OCI-LY1 (cell line): Measurements from ENCODE around the gene SMAD3.
"Not testable (repeated sequence)": the region's sequence is repeated elsewhere in the genome, so short reads cannot be mapped to it uniquely, and the experiment has no call there.

ENCODE experiments used
- H2AFZ ChIP-seq: fragments of 200-600 bp; sonication (generic), shearing (Covaris generic); 2 replicates; pipeline ENCODE4 v1.6.0; 2014; ENCODE audit warnings: antibody characterized with exemption, mild to moderate bottlenecking, low read length
- H3F3A ChIP-seq: fragments of 200-600 bp; sonication (generic), shearing (Covaris generic); 2 replicates; pipeline ENCODE4 v1.6.0; 2014; ENCODE audit warnings: mild to moderate bottlenecking, antibody characterized with exemption, low read length, moderate library complexity; ENCODE audit not compliant: insufficient read depth
- H3K27ac ChIP-seq: fragments of 200-600 bp; sonication (generic); 2 replicates; pipeline ENCODE4 v1.5.1; 2014; ENCODE audit warnings: low read length, mixed run types, mild to moderate bottlenecking, low read depth; ENCODE audit not compliant: poor library complexity, severe bottlenecking
- H3K27me3 ChIP-seq: fragments of 200-600 bp; sonication (generic); 2 replicates; pipeline ENCODE4 v1.6.0; 2014; ENCODE audit warnings: antibody characterized with exemption, mild to moderate bottlenecking, low read length, moderate library complexity; ENCODE audit not compliant: insufficient read depth
- H3K36me3 ChIP-seq: fragments of 200-600 bp; sonication (generic); 2 replicates; pipeline ENCODE4 v1.6.1; 2014; ENCODE audit warnings: mild to moderate bottlenecking, antibody characterized with exemption, low read length, moderate library complexity, mixed read lengths; ENCODE audit not compliant: insufficient read depth
- H3K4me1 ChIP-seq: fragments of 200-600 bp; sonication (generic); 2 replicates; pipeline ENCODE4 v1.5.1; 2014; ENCODE audit warnings: mild to moderate bottlenecking, low read length, moderate library complexity; ENCODE audit not compliant: insufficient read depth, severe bottlenecking
- H3K4me2 ChIP-seq: fragments of 200-600 bp; sonication (generic), shearing (Covaris generic); 2 replicates; pipeline ENCODE4 v1.6.1; 2014; ENCODE audit warnings: low read length
- H3K4me3 ChIP-seq: fragments of 200-600 bp; sonication (generic); 2 replicates; pipeline ENCODE4 v1.5.1; 2014; ENCODE audit warnings: low read length, low read depth, mild to moderate bottlenecking, mixed read lengths; ENCODE audit not compliant: poor library complexity, severe bottlenecking
- H3K79me2 ChIP-seq: fragments of 200-600 bp; shearing (Covaris generic); 2 replicates; pipeline ENCODE4 v1.6.1; 2016; ENCODE audit warnings: mixed run types, low read length, mixed read lengths; ENCODE audit not compliant: insufficient read depth
- H3K9ac ChIP-seq: fragments of 200-600 bp; sonication (generic), shearing (Covaris generic); 2 replicates; pipeline ENCODE4 v1.6.1; 2014; ENCODE audit warnings: mild to moderate bottlenecking, low read length, mixed read lengths
- H3K9me2 ChIP-seq: fragments of 200-600 bp; sonication (generic), shearing (Covaris generic); 2 replicates; pipeline ENCODE4 v1.6.1; 2014; ENCODE audit warnings: low read depth, mild to moderate bottlenecking, low read length, mixed read lengths
- H3K9me3 ChIP-seq: fragments of 200-600 bp; shearing (Covaris generic); 2 replicates; pipeline ENCODE4 v1.6.1; 2014; ENCODE audit warnings: low read length, mixed read lengths
- H4K20me1 ChIP-seq: fragments of 200-600 bp; sonication (generic), shearing (Covaris generic); 2 replicates; pipeline ENCODE4 v1.6.0; 2016; ENCODE audit warnings: mild to moderate bottlenecking, low read length; ENCODE audit not compliant: insufficient read depth
- EZH2 ChIP-seq: fragments of 200-600 bp; sonication (generic), shearing (Covaris generic); IDR thresholded peaks from 2 replicates; pipeline ENCODE4 v1.8.0; 2017; ENCODE audit warnings: borderline replicate concordance, mixed run types, mild to moderate bottlenecking, antibody characterized with exemption, low read length, moderate library complexity, mixed read lengths
- TF ChIP-seq, protein P1 (sequence below): fragments of 200-600 bp; sonication (generic), shearing (Covaris generic); IDR thresholded peaks from 2 replicates; pipeline ENCODE4 v1.5.1; 2017; ENCODE audit warnings: mild to moderate bottlenecking, antibody characterized with exemption, low read length, moderate library complexity, mixed read lengths

Gene SMAD3

GRCh38 chr15:67149773-67150022 lies 84.3 kb downstream of the SMAD3 start:
- 0 out of 2 replicates have a peak, but pooled peaks cover 8% of the 10 kb centered on the region for H3F3A ChIP-seq
- no peaks in the 10 kb centered on the region for H3K27me3 ChIP-seq
- peak overlapping the region; percentile 65 for H3K4me2 ChIP-seq
- H4K20me1 ChIP-seq: no peaks in the 10 kb centered on the region
- peaks cover 16% of the 10 kb centered on the region; the same call in 1 of the 2 replicates for H3K79me2 ChIP-seq
- no peaks in the 10 kb centered on the region for H3K9me2 ChIP-seq
- TF ChIP-seq, protein P1, sequence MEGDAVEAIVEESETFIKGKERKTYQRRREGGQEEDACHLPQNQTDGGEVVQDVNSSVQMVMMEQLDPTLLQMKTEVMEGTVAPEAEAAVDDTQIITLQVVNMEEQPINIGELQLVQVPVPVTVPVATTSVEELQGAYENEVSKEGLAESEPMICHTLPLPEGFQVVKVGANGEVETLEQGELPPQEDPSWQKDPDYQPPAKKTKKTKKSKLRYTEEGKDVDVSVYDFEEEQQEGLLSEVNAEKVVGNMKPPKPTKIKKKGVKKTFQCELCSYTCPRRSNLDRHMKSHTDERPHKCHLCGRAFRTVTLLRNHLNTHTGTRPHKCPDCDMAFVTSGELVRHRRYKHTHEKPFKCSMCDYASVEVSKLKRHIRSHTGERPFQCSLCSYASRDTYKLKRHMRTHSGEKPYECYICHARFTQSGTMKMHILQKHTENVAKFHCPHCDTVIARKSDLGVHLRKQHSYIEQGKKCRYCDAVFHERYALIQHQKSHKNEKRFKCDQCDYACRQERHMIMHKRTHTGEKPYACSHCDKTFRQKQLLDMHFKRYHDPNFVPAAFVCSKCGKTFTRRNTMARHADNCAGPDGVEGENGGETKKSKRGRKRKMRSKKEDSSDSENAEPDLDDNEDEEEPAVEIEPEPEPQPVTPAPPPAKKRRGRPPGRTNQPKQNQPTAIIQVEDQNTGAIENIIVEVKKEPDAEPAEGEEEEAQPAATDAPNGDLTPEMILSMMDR: no peak
- no peak for TF ChIP-seq EZH2
- no peak overlapping the region for H2AFZ ChIP-seq
- peak overlapping the region; percentile 47 for H3K4me3 ChIP-seq
- no peaks in the 10 kb centered on the region for H3K9me3 ChIP-seq
- H3K36me3 ChIP-seq: peaks cover 2% of the 10 kb centered on the region; the same call in 1 of the 2 replicates
- H3K27ac ChIP-seq: peak overlapping the region; percentile 99
- H3K4me1 ChIP-seq: peaks cover 100% of the 10 kb centered on the region
- H3K9ac ChIP-seq: peak overlapping the region; percentile 71

DNA sequence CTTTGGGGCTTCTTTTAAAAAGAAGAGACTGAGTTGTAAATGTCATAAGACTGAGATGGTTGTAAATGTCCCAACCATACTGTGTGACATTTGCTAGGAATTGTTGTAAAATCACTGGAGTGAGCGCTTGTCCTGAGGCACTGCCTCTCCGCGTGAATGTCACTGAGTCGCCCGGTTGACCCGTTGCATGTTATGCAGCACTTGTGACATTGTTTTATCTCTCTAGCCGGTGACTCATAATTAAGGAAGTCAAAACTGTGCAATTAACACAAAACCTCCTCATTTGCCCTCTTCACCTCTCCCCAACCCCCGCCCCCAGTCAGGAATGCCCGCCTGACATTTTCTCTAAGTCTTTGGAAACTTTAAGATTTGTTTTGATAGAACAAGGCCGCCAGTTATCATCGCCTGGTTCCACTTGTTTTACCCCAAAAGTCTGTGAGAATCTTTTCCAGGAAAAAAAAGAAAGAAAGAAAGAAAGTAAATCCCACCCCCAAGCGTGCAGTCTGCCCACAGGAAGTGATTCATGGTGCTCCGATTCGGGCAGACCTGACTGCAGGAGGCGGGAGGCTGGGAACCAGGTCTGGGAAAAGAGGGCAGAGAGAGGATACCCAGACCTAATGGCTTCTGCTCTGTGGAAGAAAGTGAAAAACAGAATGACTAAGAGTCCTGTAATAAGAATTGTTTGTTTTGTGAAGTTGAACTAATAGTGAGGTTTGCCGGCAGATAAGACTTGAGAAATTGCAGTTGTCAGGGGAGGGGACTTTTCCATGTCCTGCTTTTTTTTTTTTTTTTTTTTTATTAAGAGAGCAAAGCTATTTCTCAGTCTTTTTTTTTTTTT lies 84.8 kb downstream of the SMAD3 start:
- H3K9ac ChIP-seq: peak overlapping the region; percentile 71
- peaks cover 12% of the 10 kb centered on the region; the same call in 1 of the 2 replicates for H3K79me2 ChIP-seq
- TF ChIP-seq EZH2: no peak
- TF ChIP-seq, protein P1: no peak
- H3K36me3 ChIP-seq: peaks cover 7% of the 10 kb centered on the region; the same call in 1 of the 2 replicates
- no peaks in the 10 kb centered on the region for H3K9me2 ChIP-seq
- no peaks in the 10 kb centered on the region for H3K9me3 ChIP-seq
- H3K4me2 ChIP-seq: peak overlapping the region; percentile 65
- H3K4me1 ChIP-seq: peaks cover 100% of the 10 kb centered on the region
- H3K27ac ChIP-seq: peak overlapping the region; percentile 99
- 0 out of 2 replicates have a peak, but pooled peaks cover 8% of the 10 kb centered on the region for H3F3A ChIP-seq
- H3K27me3 ChIP-seq: no peaks in the 10 kb centered on the region
- H3K4me3 ChIP-seq: peak overlapping the region; percentile 47
- H2AFZ ChIP-seq: no peak overlapping the region
- no peaks in the 10 kb centered on the region for H4K20me1 ChIP-seq

GRCh38 chr15:67152429-67152828 lies 87.0 kb downstream of the SMAD3 start:
- no peak overlapping the region for H2AFZ ChIP-seq
- peaks cover 17% of the 10 kb centered on the region for H3K36me3 ChIP-seq
- no peaks in the 10 kb centered on the region for H3K27me3 ChIP-seq
- H3K9me3 ChIP-seq: no peaks in the 10 kb centered on the region
- H3K9me2 ChIP-seq: no peaks in the 10 kb centered on the region
- H3K4me3 ChIP-seq: peak overlapping the region; percentile 38
- peak overlapping the region; percentile 63 for H3K4me2 ChIP-seq
- no peak for TF ChIP-seq EZH2
- TF ChIP-seq, protein P1: no peak
- H3K4me1 ChIP-seq: peaks cover 82% of the 10 kb centered on the region
- 0 out of 2 replicates have a peak, but pooled peaks cover 8% of the 10 kb centered on the region for H3F3A ChIP-seq
- peaks cover 12% of the 10 kb centered on the region; the same call in 1 of the 2 replicates for H3K79me2 ChIP-seq
- H3K27ac ChIP-seq: peak overlapping the region; percentile 99
- peak overlapping the region; percentile 60 for H3K9ac ChIP-seq
- no peaks in the 10 kb centered on the region for H4K20me1 ChIP-seq

DNA sequence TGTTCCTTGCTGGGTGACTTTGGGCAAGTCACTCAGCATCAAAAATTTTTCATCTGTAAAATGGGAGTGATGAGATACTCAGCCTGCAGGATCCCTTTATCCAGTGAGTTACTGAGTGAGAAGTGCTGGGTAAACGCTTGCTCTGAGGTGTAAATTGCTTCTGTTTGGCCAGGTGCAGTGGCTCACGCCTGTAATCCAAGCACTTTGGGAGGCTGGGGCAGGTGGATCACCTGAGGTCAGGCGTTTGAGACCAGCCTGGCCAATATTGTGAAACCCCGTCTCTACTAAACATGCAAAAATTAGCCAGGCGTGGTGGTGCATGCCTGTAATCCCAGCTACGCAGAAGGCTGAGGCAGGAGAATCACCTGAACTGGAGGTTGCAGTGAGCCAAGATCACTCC lies 87.6 kb downstream of the SMAD3 start:
- H3K79me2 ChIP-seq: peaks cover 12% of the 10 kb centered on the region; the same call in 1 of the 2 replicates
- H2AFZ ChIP-seq, H3F3A ChIP-seq, H4K20me1 ChIP-seq, H3K9me3 ChIP-seq, H3K27me3 ChIP-seq, H3K9me2 ChIP-seq: not testable (repeated sequence)
- H3K4me3 ChIP-seq: peak overlapping the region; percentile 38
- peaks cover 79% of the 10 kb centered on the region for H3K4me1 ChIP-seq
- peak overlapping the region; percentile 63 for H3K4me2 ChIP-seq
- H3K27ac ChIP-seq: peak overlapping the region; percentile 99
- peak overlapping the region; percentile 60; the same call in 1 of the 2 replicates for H3K9ac ChIP-seq
- H3K36me3 ChIP-seq: peaks cover 17% of the 10 kb centered on the region
